ENCODE results near the gene ADAM15.

Gene ADAM15

DNA sequence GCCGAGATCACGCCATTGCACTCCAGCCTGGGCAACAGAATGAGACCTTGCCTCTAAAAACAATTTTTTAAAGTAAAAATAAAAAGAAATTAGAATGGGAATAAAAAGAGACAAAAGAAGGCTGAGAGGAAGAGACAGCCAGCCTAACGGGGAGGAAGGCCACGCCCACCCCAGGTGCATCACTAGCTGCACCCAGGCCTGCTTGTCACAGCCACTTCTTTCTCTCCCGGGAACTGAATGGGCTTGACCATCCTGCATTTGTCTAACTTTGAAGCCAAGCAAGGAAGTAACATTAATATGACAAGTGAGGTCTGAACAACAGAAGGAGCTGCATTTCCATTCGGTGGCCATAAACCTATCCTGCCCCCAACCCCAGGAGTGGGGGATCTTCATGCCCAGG lies 55.7 kb downstream of the ADAM15 start:
- no peak for DNase-seq (ENCODE audit: low read depth, low spot score)
- in situ Hi-C loops (cut with HindIII; ENCODE audit: low sequenced_read_pairs): no loop called here
- H3K4me3 ChIP-seq (ENCODE audit: low read depth, low read length): no peak overlapping the region
- TF ChIP-seq, protein P1, sequence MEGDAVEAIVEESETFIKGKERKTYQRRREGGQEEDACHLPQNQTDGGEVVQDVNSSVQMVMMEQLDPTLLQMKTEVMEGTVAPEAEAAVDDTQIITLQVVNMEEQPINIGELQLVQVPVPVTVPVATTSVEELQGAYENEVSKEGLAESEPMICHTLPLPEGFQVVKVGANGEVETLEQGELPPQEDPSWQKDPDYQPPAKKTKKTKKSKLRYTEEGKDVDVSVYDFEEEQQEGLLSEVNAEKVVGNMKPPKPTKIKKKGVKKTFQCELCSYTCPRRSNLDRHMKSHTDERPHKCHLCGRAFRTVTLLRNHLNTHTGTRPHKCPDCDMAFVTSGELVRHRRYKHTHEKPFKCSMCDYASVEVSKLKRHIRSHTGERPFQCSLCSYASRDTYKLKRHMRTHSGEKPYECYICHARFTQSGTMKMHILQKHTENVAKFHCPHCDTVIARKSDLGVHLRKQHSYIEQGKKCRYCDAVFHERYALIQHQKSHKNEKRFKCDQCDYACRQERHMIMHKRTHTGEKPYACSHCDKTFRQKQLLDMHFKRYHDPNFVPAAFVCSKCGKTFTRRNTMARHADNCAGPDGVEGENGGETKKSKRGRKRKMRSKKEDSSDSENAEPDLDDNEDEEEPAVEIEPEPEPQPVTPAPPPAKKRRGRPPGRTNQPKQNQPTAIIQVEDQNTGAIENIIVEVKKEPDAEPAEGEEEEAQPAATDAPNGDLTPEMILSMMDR (IDR thresholded peaks at IDR 0.05; ENCODE audit: low read depth, low read length): no peak

DNA sequence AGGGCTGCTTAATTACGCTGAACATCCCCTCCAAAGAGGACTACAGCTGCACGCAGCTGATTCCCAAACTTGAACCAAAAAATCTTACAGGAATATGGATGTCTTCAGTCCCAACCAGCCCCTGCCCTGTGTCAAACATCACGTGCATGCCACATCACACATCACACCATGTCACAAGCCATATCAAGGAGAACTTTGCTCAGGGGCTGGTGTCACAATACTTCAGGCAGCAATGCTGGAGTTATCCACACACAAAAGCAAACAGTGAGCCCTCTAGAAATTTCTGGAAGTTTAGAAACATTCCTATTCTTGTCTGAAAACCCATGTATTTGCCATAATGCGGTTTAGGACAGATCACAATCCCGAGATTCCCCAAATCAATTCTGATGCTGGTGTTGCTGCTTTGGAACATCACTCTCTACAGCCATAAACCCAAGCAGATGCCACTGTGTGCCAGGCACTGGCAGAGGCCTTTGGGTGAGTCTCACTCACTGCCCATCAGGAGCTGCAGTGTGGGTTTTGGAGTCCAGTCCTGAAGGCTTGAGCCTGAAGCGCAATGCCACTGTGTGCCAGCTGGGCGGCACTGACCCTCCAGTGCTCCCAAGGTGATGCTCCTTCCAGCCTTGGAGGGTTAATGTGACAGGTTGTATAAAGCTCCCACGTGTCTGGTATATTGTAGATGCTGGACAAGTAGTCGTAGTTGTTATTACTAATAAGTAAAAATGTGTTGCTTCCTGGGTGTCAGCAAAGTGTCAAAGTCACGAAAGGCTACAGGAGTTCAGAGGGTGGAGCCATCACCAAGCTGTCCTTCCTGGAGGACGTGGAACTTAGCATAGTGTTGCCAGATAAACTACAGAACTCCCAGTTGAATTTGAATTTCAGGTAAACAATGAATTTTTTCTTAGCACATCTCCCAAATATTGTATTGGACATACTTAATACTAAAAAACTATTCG lies 56.5 kb downstream of the ADAM15 start:
- in situ Hi-C loops (cut with HindIII; ENCODE audit: low sequenced_read_pairs): no loop called here
- DNase-seq (ENCODE audit: low read depth, low spot score): no peak
- no peak overlapping the region for H3K4me3 ChIP-seq (ENCODE audit: low read depth, low read length)
- TF ChIP-seq, protein P1 (IDR thresholded peaks at IDR 0.05; ENCODE audit: low read depth, low read length): no peak

GRCh38 chr1:155108296-155108695 lies 57.2 kb downstream of the ADAM15 start:
- TF ChIP-seq, protein P1 (IDR thresholded peaks at IDR 0.05; ENCODE audit: low read depth, low read length): no peak
- in situ Hi-C loops (cut with HindIII; ENCODE audit: low sequenced_read_pairs): no loop called here
- DNase-seq (ENCODE audit: low read depth, low spot score): no peak
- H3K4me3 ChIP-seq (ENCODE audit: low read depth, low read length): no peak overlapping the region

- no peak overlapping the region for H3K4me3 ChIP-seq (ENCODE audit: low read depth, low read length)
- in situ Hi-C loops (cut with HindIII; ENCODE audit: low sequenced_read_pairs): no loop called here
- TF ChIP-seq, protein P1 (IDR thresholded peaks at IDR 0.05; ENCODE audit: low read depth, low read length): no peak
- DNase-seq (ENCODE audit: low read depth, low spot score): no peak
These were observed 59.3 kb downstream of the ADAM15 start for GRCh38 chr1:155110381-155110780.

GRCh38 chr1:155110826-155111225 lies 59.7 kb downstream of the ADAM15 start:
- TF ChIP-seq, protein P1 (IDR thresholded peaks at IDR 0.05; ENCODE audit: low read depth, low read length): no peak
- in situ Hi-C loops (cut with HindIII; ENCODE audit: low sequenced_read_pairs): no loop called here
- H3K4me3 ChIP-seq (ENCODE audit: low read depth, low read length): no peak overlapping the region
- DNase-seq (ENCODE audit: low read depth, low spot score): no peak
